NB4 (cell line): ENCODE measurements around the gene OLIG2.

ENCODE experiments used
- CTCF ChIP-seq: IDR thresholded peaks from one replicate; pipeline ENCODE4 v1.5.1; 2012; ENCODE audit warnings: low read depth, low read length
- MAX ChIP-seq: IDR thresholded peaks from 2 replicates; pipeline ENCODE4 v1.6.1; 2011; ENCODE audit warnings: low read depth, low read length
- MYC ChIP-seq: IDR thresholded peaks from 2 replicates; pipeline ENCODE4 v1.6.1; 2011; ENCODE audit warnings: low read depth, low read length
- POLR2A ChIP-seq: IDR thresholded peaks from 2 replicates; pipeline ENCODE4 v1.6.1; 2011; ENCODE audit warnings: mild to moderate bottlenecking; ENCODE audit not compliant: insufficient read length; ENCODE audit errors: extremely low read depth

- TF ChIP-seq CTCF (no peak), POLR2A (no peak), MAX (no peak), MYC (no peak)
Observed at GRCh38 chr21:33015756-33016155, 10.0 kb upstream of the OLIG2 start.
